GM21717 (cell line): ENCODE data around the gene LYPD6B.

Experiments
- ATAC-seq: cut with Tn5 transposase; IDR thresholded peaks from one replicate; pipeline ENCODE4 v1.9.1; 2021; ENCODE audit warnings: mild to moderate bottlenecking, moderate library complexity; ENCODE audit not compliant: unreplicated experiment

Gene LYPD6B

DNA sequence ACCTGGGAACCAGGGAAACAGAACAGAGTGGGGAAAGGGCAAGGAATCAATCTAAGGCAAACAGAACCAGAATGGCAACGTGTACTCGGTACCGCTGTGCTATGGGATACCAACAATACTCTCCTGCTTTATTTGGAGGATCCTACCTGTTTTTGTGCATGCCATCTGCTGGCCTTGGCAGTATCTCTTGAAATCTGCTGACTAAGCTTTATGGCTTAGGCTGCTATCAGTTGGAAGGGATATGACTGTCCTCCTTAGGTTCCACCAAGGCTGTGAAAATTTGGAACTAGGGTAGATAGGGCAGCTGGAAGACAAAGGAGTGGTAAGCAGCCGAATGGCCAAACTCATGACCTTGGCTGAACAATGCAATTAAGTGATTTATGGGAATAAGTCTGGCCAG lies 220.6 kb downstream of the LYPD6B start:
- no peak for ATAC-seq

DNA sequence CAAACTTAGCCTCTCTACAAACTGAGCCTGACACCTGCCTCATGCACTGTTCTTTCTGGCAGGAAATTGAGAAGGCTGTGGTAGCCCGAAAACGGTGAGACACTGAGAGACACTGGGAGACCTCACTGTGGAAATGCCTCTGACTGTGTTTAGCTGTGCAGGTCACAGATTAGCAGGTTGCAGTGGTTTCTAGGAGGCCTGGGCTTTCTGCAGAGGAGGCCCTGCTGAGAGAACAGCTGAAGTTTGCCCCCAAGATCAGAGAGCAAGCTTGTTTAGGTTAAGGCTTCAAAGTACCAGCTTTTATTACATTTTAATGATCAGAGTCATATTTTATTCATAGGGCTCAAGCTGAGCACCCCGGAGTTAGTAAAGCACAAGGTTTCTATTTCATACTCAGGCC lies 223.2 kb downstream of the LYPD6B start:
- no peak for ATAC-seq
